Transverse colon (tissue), 4 donors: ENCODE measurements around the gene MREG. TPM values are rescaled to one million over a fixed set of nuclear protein-coding genes. Genes with fewer than 3 reads are reported as not detected.
"Not testable (repeated sequence)": the region's sequence is repeated elsewhere in the genome, so short reads cannot be mapped to it uniquely, and the experiment has no call there.

Experiments
- DNase-seq: peaks from one replicate; pipeline ENCODE4 v3.0.0-alpha.2; 2019
- H3K27ac ChIP-seq, 4 donors: fragments of 200-600 bp; sonication (generic); 2 replicates each; pipeline ENCODE4 v1.5.1; 2016 to 2018; ENCODE audit warnings: inconsistent platforms in 4 of 4
- H3K27me3 ChIP-seq: fragments of 200-600 bp; sonication (generic); 2 replicates; pipeline ENCODE4 v1.5.1; 2017; ENCODE audit warnings: inconsistent platforms
- H3K36me3 ChIP-seq, 4 donors: fragments of 200-600 bp; sonication (generic); 2 replicates each; pipeline ENCODE4 v1.5.1; 2017 to 2019; ENCODE audit warnings: inconsistent platforms in 4 of 4
- H3K4me1 ChIP-seq, 4 donors: fragments of 200-600 bp; sonication (generic); 2 replicates each; pipeline ENCODE4 v1.5.1; 2017 to 2020; ENCODE audit warnings: inconsistent platforms in 4 of 4
- H3K4me3 ChIP-seq, 4 donors: fragments of 200-600 bp; sonication (generic); 1 replicate in 1 of 4; 2 replicates in 3 of 4; pipeline versions ENCODE4 v1.5.1 to v1.6.1; 2017 to 2019; ENCODE audit warnings: inconsistent platforms in 4 of 4
- H3K9me3 ChIP-seq, 2 donors: fragments of 200-600 bp; sonication (generic); 2 replicates each; pipeline ENCODE4 v1.5.1; 2017 to 2019; ENCODE audit warnings: inconsistent platforms in 2 of 2
- CTCF ChIP-seq, 5 experiments: fragments of 200-600 bp in 3 of 5; fragments of 450-650 bp in 2 of 5; sonication (generic) in 3 of 5; IDR thresholded peaks; 1 replicate in 2 of 5; 2 replicates in 3 of 5; pipeline ENCODE4 v1.5.1; 2016 to 2017; ENCODE audit warnings: antibody characterized with exemption in 5 of 5, inconsistent platforms in 3 of 5, mild to moderate bottlenecking in 2 of 5, moderate library complexity in 1 of 5
- EP300 ChIP-seq: sonication (generic); formaldehyde crosslinking; IDR thresholded peaks from one replicate; pipeline ENCODE4 v1.6.1; 2017; ENCODE audit warnings: antibody characterized with exemption, low read depth
- POLR2A ChIP-seq: fragments of 450-650 bp; IDR thresholded peaks from one replicate; pipeline ENCODE4 v1.6.1; 2016; ENCODE audit warnings: antibody characterized with exemption, mild to moderate bottlenecking, moderate library complexity
- POLR2AphosphoS5 ChIP-seq, 3 donors: sonication (generic); formaldehyde crosslinking; IDR thresholded peaks; one replicate each; pipeline ENCODE4 v1.6.1; 2016; ENCODE audit warnings: antibody characterized with exemption in 3 of 3
- WGBS, 2 donors: methylation state at CpG; one replicate each; pipeline ENCODE4 v1.1.5; 2018; ENCODE audit warnings: low coverage in 1 of 2; 5-methylcytosine and 5-hydroxymethylcytosine counted together
- in situ Hi-C, 4 donors: fragments of 200-750 bp; cut with MboI; loops; one replicate each; pipeline versions ENCODE4 v1.15.0 to v1.15.1; 2017; ENCODE audit warnings: low sequenced_read_pairs in 3 of 4, low pct_ligation_motif_present in 1 of 4, low pct_unique_long_range_greater_than_20kb in 1 of 4
- intact Hi-C: fragments of 100-400 bp; cut with DNase I; formaldehyde crosslinking; loops from one replicate; pipeline ENCODE4 v1.15.1; 2023; ENCODE audit warnings: low total_unique reads
- total RNA-seq, 4 donors: library from RNA; depleted of rRNA; stranded (reverse); fragments of >200 nt; gene quantifications; one replicate each; pipeline ENCODE4 v1.1.0, GENCODE V29; 2016

MREG gene
- total RNA-seq, 4 donors from 2014 or later: 1.5 to 8.5 (median 5.1) TPM

GRCh38 chr2:215965532-215966165 is 47.7 kb downstream of the MREG start:
- no peaks in the 10 kb centered on the region for H3K36me3 ChIP-seq
- H3K27me3 ChIP-seq: no peaks in the 10 kb centered on the region
- H3K27ac ChIP-seq: no peak overlapping the region
- TF ChIP-seq EP300 (no peak), CTCF (IDR thresholded peaks at IDR 0.05) (no peak), POLR2AphosphoS5 (IDR thresholded peaks at IDR 0.05) (no peak), POLR2A (no peak)
- no peaks in the 10 kb centered on the region for H3K4me1 ChIP-seq
- intact Hi-C loops: no loop called here
- 80 to 100% methylated on average over 1 of the region's 1 CpG for WGBS, 2 donors
- DNase-seq: no peak
- in situ Hi-C loops: no loop called here
- no peaks in the 10 kb centered on the region for H3K9me3 ChIP-seq
- no peak overlapping the region for H3K4me3 ChIP-seq

DNA sequence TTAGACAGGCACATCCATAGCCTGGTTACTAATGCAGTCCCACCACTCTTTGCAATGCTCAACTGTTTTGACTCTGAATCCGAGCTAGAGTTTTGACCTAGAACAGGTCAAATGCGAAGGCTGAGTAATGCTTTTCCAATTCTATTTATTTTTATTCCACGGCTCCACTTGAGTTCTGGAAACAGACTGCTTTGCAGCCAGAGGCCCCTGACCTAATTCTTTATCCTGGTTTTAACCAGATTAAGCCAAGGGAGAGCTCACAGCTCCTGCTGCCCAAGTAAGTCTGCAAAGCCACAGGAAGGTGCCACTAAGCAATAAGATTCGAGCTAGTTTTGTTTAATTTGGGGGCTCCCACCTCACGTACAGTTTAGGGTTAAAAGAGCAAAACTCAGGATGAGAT is 51.4 kb downstream of the MREG start:
- no peaks in the 10 kb centered on the region for H3K4me1 ChIP-seq
- no peaks in the 10 kb centered on the region for H3K9me3 ChIP-seq
- no peak for TF ChIP-seq POLR2A
- TF ChIP-seq POLR2AphosphoS5 (IDR thresholded peaks at IDR 0.05): no peak
- TF ChIP-seq CTCF (IDR thresholded peaks at IDR 0.05): no peak
- no peak for TF ChIP-seq EP300
- 81 to 90% methylated on average over 2 to 5 of the region's 5 CpGs for WGBS, 2 donors
- intact Hi-C loops: no loop called here
- in situ Hi-C loops: no loop called here
- no peak overlapping the region for H3K4me3 ChIP-seq
- no peaks in the 10 kb centered on the region for H3K27me3 ChIP-seq
- DNase-seq: no peak
- no peaks in the 10 kb centered on the region for H3K36me3 ChIP-seq
- no peak overlapping the region for H3K27ac ChIP-seq

DNA sequence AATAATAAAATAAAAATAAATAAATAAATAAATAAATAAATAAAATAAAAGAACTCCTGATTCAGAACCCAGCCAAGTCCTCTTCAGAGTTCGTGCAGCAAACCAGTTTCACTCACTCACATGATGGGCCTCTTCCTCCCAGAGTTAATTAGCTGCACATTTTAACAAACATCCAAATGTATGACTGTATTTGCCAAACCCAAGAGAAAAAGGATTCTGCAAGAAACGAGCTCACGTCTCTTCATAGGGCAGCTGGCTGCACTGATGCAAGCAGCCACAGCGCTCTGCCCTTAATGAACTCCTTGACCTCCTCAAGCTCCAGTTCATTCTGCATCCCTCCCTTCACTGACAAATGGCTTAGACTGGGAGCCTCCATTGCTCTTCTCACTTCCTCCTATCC is 55.1 kb downstream of the MREG start:
- TF ChIP-seq POLR2AphosphoS5 (IDR thresholded peaks at IDR 0.05): no peak
- no peak for TF ChIP-seq EP300
- TF ChIP-seq POLR2A: no peak
- TF ChIP-seq CTCF (IDR thresholded peaks at IDR 0.05): no peak
- Histone ChIP-seq H3K4me3 (no peak overlapping the region), H3K27me3 (no peaks in the 10 kb centered on the region), H3K4me1 (no peaks in the 10 kb centered on the region), H3K9me3 (no peaks in the 10 kb centered on the region), H3K27ac (no peak overlapping the region), H3K36me3 (no peaks in the 10 kb centered on the region)
- DNase-seq: no peak
- WGBS, 2 donors: 92 to 95% methylated on average over 4 of the region's 4 CpGs
- intact Hi-C loops: no loop called here
- in situ Hi-C loops: loop anchor here in 1 of 4 donors (10.0 kb wide), 1 partner anchor 67 kb away; no protein-coding TSS in a partner anchor

- H3K4me3 ChIP-seq, H3K36me3 ChIP-seq, intact Hi-C loops, H3K4me1 ChIP-seq, H3K27ac ChIP-seq, H3K27me3 ChIP-seq, DNase-seq, H3K9me3 ChIP-seq: not testable (repeated sequence)
- 96 to 97% methylated on average over 3 to 9 of the region's 10 CpGs for WGBS, 2 donors
- in situ Hi-C loops: loop anchor here in 1 of 4 donors (10.0 kb wide), 1 partner anchor 67 kb away; no protein-coding TSS in a partner anchor
These were observed 55.8 kb downstream of the MREG start for GRCh38 chr2:215957354-215958122.
